ENCODE data around the gene RNASEL. TPM values are rescaled to one million over a fixed set of nuclear protein-coding genes. Genes with fewer than 3 reads are reported as not detected.

The RNASEL gene
- total RNA-seq, 1 donor from 2014 or later, result 6.2 TPM

GRCh38 chr1:182617014-182617429, 28.0 kb upstream of the RNASEL start:
- no peak overlapping the region for H3K27ac Mint-ChIP-seq
- Histone ChIP-seq H3K9ac (no peak overlapping the region), H3K27ac (no peak overlapping the region), H3K4me2 (peak overlapping the region; percentile 72), H3K4me3 (no peak overlapping the region), H3K4me1 (peaks cover 62% of the 10 kb centered on the region), H2AFZ (replicated peaks) (no peak overlapping the region), H3K36me3 (no peaks in the 10 kb centered on the region), H3K79me2 (ENCODE audit: low read depth) (no peaks in the 10 kb centered on the region), H3K27me3 (peaks cover 21% of the 10 kb centered on the region), H4K20me1 (ENCODE audit: low read depth) (no peaks in the 10 kb centered on the region), H3F3A (ENCODE audit: low read depth) (peaks cover 48% of the 10 kb centered on the region), H3K9me3 (ENCODE audit: low read depth) (no peaks in the 10 kb centered on the region)
- peak overlapping the region; percentile 84 for H3K4me3 Mint-ChIP-seq
- TF ChIP-seq EZH2 (IDR thresholded peaks at IDR 0.05) (no peak), CTCF (IDR thresholded peaks at IDR 0.05) (no peak), EZH2phosphoT487 (IDR thresholded peaks at IDR 0.05) (no peak)
- H3K4me1 Mint-ChIP-seq, result peaks cover 62% of the 10 kb centered on the region
- no peaks in the 10 kb centered on the region for H3K36me3 Mint-ChIP-seq
- peaks cover 24% of the 10 kb centered on the region for H3K27me3 Mint-ChIP-seq (ENCODE audit: insufficient read depth, low read depth)
- H3K9me3 Mint-ChIP-seq, result peaks cover 7% of the 10 kb centered on the region
- DNase-seq (ENCODE audit: low spot score), result no peak

DNA sequence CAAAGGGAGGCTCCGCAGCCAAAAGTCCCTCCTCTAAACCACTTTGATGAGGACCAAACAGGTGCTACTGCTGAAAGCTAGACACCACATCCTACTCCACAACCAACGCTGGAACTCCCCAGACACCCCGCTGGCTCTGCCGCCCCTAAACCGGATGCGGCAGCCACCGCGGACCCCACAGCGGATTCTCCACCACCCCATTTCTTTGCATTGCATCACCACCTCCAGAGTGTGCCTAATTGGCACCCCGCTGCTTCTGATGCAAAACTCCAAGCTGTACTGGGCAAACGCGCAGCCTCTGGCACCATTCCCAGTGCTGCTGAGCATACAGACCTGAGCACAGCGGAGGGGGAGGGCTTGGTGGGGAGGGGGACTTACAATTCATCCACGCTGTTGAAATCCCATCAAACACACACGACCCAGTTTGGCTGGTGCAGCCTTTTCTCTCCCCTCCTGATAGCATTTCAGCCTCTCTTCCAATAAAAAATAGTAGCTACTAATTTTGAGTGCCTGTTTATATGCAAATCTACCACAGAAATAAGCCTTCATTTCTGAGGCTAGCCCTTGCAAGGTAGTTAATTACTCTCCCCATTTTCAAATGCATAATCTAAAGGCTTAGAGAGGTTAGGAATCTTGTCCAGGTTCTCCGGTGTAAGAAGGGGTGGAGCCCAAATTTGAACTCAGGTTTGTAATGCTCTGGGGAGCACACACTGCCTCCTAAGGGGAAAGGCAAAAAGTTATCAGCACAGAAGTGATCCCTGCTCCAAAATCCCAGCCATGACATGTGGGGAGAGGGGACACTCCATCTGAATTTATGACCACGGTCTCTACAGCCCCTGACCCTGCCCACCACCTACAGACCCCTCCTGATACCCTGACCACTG, 27.3 kb upstream of the RNASEL start:
- H3K4me1 Mint-ChIP-seq, result peaks cover 68% of the 10 kb centered on the region

GRCh38 chr1:182615468-182616129, 26.5 kb upstream of the RNASEL start:
- H3K9me3 Mint-ChIP-seq, result peaks cover 5% of the 10 kb centered on the region
- peaks cover 26% of the 10 kb centered on the region for H3K27me3 Mint-ChIP-seq (ENCODE audit: insufficient read depth, low read depth)
- Histone ChIP-seq H3K36me3 (no peaks in the 10 kb centered on the region), H3K79me2 (ENCODE audit: low read depth) (no peaks in the 10 kb centered on the region), H3K4me2 (peak overlapping the region; percentile 72), H2AFZ (replicated peaks) (peak overlapping the region; percentile 16), H3K4me1 (peaks cover 76% of the 10 kb centered on the region), H3F3A (ENCODE audit: low read depth) (peaks cover 55% of the 10 kb centered on the region), H3K9ac (no peak overlapping the region), H3K27me3 (peaks cover 21% of the 10 kb centered on the region), H4K20me1 (ENCODE audit: low read depth) (no peaks in the 10 kb centered on the region), H3K27ac (peak overlapping the region; percentile 85), H3K9me3 (ENCODE audit: low read depth) (no peaks in the 10 kb centered on the region), H3K4me3 (peak overlapping the region; percentile 46)
- DNase-seq (ENCODE audit: low spot score), result peak; percentile 86
- TF ChIP-seq EZH2phosphoT487 (IDR thresholded peaks at IDR 0.05) (no peak), CTCF (IDR thresholded peaks at IDR 0.05) (no peak), EZH2 (IDR thresholded peaks at IDR 0.05) (no peak)
- H3K4me1 Mint-ChIP-seq, result peaks cover 76% of the 10 kb centered on the region
- no peaks in the 10 kb centered on the region for H3K36me3 Mint-ChIP-seq
- H3K27ac Mint-ChIP-seq, result peak overlapping the region; percentile 75
- peak overlapping the region; percentile 84 for H3K4me3 Mint-ChIP-seq

More for the DNA sequence above, 27.3 kb upstream of the RNASEL start:
- Histone ChIP-seq H3K4me1 (peaks cover 68% of the 10 kb centered on the region), H3K9me3 (ENCODE audit: low read depth) (no peaks in the 10 kb centered on the region), H3K36me3 (no peaks in the 10 kb centered on the region), H3K27me3 (peaks cover 21% of the 10 kb centered on the region), H3K4me2 (peak overlapping the region; percentile 72), H3K27ac (peak overlapping the region; percentile 85), H3K79me2 (ENCODE audit: low read depth) (no peaks in the 10 kb centered on the region), H3F3A (ENCODE audit: low read depth) (peaks cover 54% of the 10 kb centered on the region), H4K20me1 (ENCODE audit: low read depth) (no peaks in the 10 kb centered on the region), H3K4me3 (peak overlapping the region; percentile 46), H3K9ac (no peak overlapping the region), H2AFZ (replicated peaks) (no peak overlapping the region)
- no peaks in the 10 kb centered on the region for H3K36me3 Mint-ChIP-seq
- peaks cover 24% of the 10 kb centered on the region for H3K27me3 Mint-ChIP-seq (ENCODE audit: insufficient read depth, low read depth)
- no peak overlapping the region for H3K27ac Mint-ChIP-seq
- peaks cover 7% of the 10 kb centered on the region for H3K9me3 Mint-ChIP-seq
- DNase-seq (ENCODE audit: low spot score), result peak; percentile 81
- TF ChIP-seq EZH2 (IDR thresholded peaks at IDR 0.05) (no peak), CTCF (IDR thresholded peaks at IDR 0.05) (no peak), EZH2phosphoT487 (IDR thresholded peaks at IDR 0.05) (no peak)
- H3K4me3 Mint-ChIP-seq, result peak overlapping the region; percentile 84

All from neural progenitor cell (in vitro differentiated cells).